GM19240 (cell line): Measurements from ENCODE around the gene ZNF101.
A peak's percentile ranks its signal among the peaks of the same experiment; 100 is the strongest.
"Not testable (repeated sequence)": the region's sequence is repeated elsewhere in the genome, so short reads cannot be mapped to it uniquely, and the experiment has no call there.

Source experiments
- DNase-seq: peaks from one replicate; pipeline ENCODE4 v3.0.0; 2011; ENCODE audit warnings: low spot score; ENCODE audit not compliant: insufficient read length

The ZNF101 gene

GRCh38 chr19:19659646-19660245, 8.9 kb upstream of the ZNF101 start:
- no peak for DNase-seq

- no peak for DNase-seq
Measured at GRCh38 chr19:19661141-19661674, 7.4 kb upstream of the ZNF101 start.

- peak; percentile 75 for DNase-seq
Measured at GRCh38 chr19:19661675-19662251, 6.9 kb upstream of the ZNF101 start.

- DNase-seq: no peak
Measured at GRCh38 chr19:19662344-19662743, 6.3 kb upstream of the ZNF101 start.

- no peak for DNase-seq
Measured at GRCh38 chr19:19662871-19663255, 5.8 kb upstream of the ZNF101 start.

- peak; percentile 61 for DNase-seq
Measured at GRCh38 chr19:19663256-19664120, 5.2 kb upstream of the ZNF101 start, which contains the start of gene ATP13A1. Gene ATP13A1, minus strand, starts transcription at chr19:19663676. Its CDS starts 10 bp downstream, at chr19:19663666.

- not testable (repeated sequence) for DNase-seq
Measured at GRCh38 chr19:19665420-19665948, 3.2 kb upstream of the ZNF101 start.

- no peak for DNase-seq
Measured at GRCh38 chr19:19670070-19670551, 1.5 kb downstream of the ZNF101 start.

- DNase-seq: no peak
Measured at GRCh38 chr19:19672816-19673215, 4.2 kb downstream of the ZNF101 start.

- no peak for DNase-seq
Measured at GRCh38 chr19:19674315-19674714, 5.7 kb downstream of the ZNF101 start.

GRCh38 chr19:19677579-19677978, 8.9 kb downstream of the ZNF101 start:
- no peak for DNase-seq

GRCh38 chr19:19679176-19680073, 10.8 kb downstream of the ZNF101 start:
- no peak for DNase-seq

- not testable (repeated sequence) for DNase-seq
Measured at GRCh38 chr19:19686119-19686518, 17.5 kb downstream of the ZNF101 start.

- no peak for DNase-seq
Measured at GRCh38 chr19:19686580-19686979, 17.9 kb downstream of the ZNF101 start.

- DNase-seq: no peak
Measured at GRCh38 chr19:19687090-19687489, 18.5 kb downstream of the ZNF101 start.

GRCh38 chr19:19689023-19689422, 20.4 kb downstream of the ZNF101 start:
- not testable (repeated sequence) for DNase-seq

GRCh38 chr19:19691683-19692082, 23.0 kb downstream of the ZNF101 start:
- DNase-seq: no peak

- DNase-seq: no peak
Measured at GRCh38 chr19:19696386-19696785, 27.7 kb downstream of the ZNF101 start.

GRCh38 chr19:19697589-19697988, 28.9 kb downstream of the ZNF101 start:
- no peak for DNase-seq

- not testable (repeated sequence) for DNase-seq
Measured at GRCh38 chr19:19700493-19700892, 31.9 kb downstream of the ZNF101 start.

- DNase-seq: no peak
Measured at GRCh38 chr19:19704836-19705235, 36.2 kb downstream of the ZNF101 start.
